Lower leg skin (tissue), 4 donors: Measurements from ENCODE around the gene METTL21A. TPM values are rescaled to one million over a fixed set of nuclear protein-coding genes. Genes with fewer than 3 reads are reported as not detected.
A peak's percentile ranks its signal among the peaks of the same experiment; 100 is the strongest.

Source experiments
- DNase-seq, 2 donors: peaks; one replicate each; pipeline ENCODE4 v3.0.0-alpha.2; 2019; ENCODE audit warnings: low spot score in 2 of 2
- H3K4me3 ChIP-seq: fragments of 200-600 bp; sonication (generic); 2 replicates; pipeline ENCODE4 v1.5.1; 2017; ENCODE audit warnings: mild to moderate bottlenecking, low read depth; ENCODE audit not compliant: poor library complexity, severe bottlenecking
- POLR2A ChIP-seq, 2 donors: fragments of 450-650 bp; IDR thresholded peaks; one replicate each; pipeline ENCODE4 v1.6.1; 2016 to 2017; ENCODE audit warnings: antibody characterized with exemption in 2 of 2, mild to moderate bottlenecking in 1 of 2, moderate library complexity in 1 of 2
- WGBS, 2 donors: methylation state at CpG; one replicate each; pipeline ENCODE4 v1.1.5; 2018; 5-methylcytosine and 5-hydroxymethylcytosine counted together
- intact Hi-C: fragments of 100-400 bp; cut with DNase I; formaldehyde crosslinking; loops from one replicate; pipeline ENCODE4 v1.15.0; 2023; ENCODE audit warnings: low total_unique reads
- total RNA-seq, 4 donors: library from RNA; depleted of rRNA; stranded (reverse); fragments of >200 nt; gene quantifications; one replicate each; pipeline ENCODE4 v1.1.0, GENCODE V29; 2016
- TF ChIP-seq, protein P1 (sequence below), 3 donors: fragments of 450-650 bp; IDR thresholded peaks; one replicate each; pipeline ENCODE4 v1.5.1; 2016; ENCODE audit warnings: antibody characterized with exemption in 3 of 3, mild to moderate bottlenecking in 3 of 3, moderate library complexity in 2 of 3

The METTL21A gene
- total RNA-seq: 10 to 100 TPM in 2 of 4 donors, 1 to 10 TPM in 2; 4.5 to 18.4 (median 10.2) TPM

- no peak for TF ChIP-seq POLR2A (IDR thresholded peaks at IDR 0.05)
- TF ChIP-seq, protein P1, sequence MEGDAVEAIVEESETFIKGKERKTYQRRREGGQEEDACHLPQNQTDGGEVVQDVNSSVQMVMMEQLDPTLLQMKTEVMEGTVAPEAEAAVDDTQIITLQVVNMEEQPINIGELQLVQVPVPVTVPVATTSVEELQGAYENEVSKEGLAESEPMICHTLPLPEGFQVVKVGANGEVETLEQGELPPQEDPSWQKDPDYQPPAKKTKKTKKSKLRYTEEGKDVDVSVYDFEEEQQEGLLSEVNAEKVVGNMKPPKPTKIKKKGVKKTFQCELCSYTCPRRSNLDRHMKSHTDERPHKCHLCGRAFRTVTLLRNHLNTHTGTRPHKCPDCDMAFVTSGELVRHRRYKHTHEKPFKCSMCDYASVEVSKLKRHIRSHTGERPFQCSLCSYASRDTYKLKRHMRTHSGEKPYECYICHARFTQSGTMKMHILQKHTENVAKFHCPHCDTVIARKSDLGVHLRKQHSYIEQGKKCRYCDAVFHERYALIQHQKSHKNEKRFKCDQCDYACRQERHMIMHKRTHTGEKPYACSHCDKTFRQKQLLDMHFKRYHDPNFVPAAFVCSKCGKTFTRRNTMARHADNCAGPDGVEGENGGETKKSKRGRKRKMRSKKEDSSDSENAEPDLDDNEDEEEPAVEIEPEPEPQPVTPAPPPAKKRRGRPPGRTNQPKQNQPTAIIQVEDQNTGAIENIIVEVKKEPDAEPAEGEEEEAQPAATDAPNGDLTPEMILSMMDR (IDR thresholded peaks at IDR 0.05): no peak
- 0 to 1% methylated on average over 40 to 56 of the region's 92 CpGs for WGBS, 2 donors
- intact Hi-C loops: no loop called here
- H3K4me3 ChIP-seq: peak within 1 kb of the TSS; percentile 87
- DNase-seq: peak; percentile 67 to 96
Measured at GRCh38 chr2:207625014-207625907, at the start of gene METTL21A. TSS of gene METTL21A (minus strand) at chr2:207625394. CDS start at chr2:207624375, 1,019 bp downstream.

- no peak overlapping the region for H3K4me3 ChIP-seq
- DNase-seq: peak in 1 of 2 donors; percentile 7
- intact Hi-C loops: no loop called here
- WGBS, 2 donors: 73 to 77% methylated on average over 2 of the region's 2 CpGs
- TF ChIP-seq, protein P1 (IDR thresholded peaks at IDR 0.05): no peak
- TF ChIP-seq POLR2A (IDR thresholded peaks at IDR 0.05): no peak
Measured at GRCh38 chr2:207674826-207675225, 49.6 kb upstream of the METTL21A start.

GRCh38 chr2:207674266-207674774, 49.1 kb upstream of the METTL21A start:
- no peak for TF ChIP-seq POLR2A (IDR thresholded peaks at IDR 0.05)
- TF ChIP-seq, protein P1 (IDR thresholded peaks at IDR 0.05): no peak
- intact Hi-C loops: no loop called here
- DNase-seq: no peak
- H3K4me3 ChIP-seq: no peak overlapping the region

- TF ChIP-seq, protein P1 (IDR thresholded peaks at IDR 0.05): no peak
- no peak for TF ChIP-seq POLR2A (IDR thresholded peaks at IDR 0.05)
- H3K4me3 ChIP-seq: no peak overlapping the region
- intact Hi-C loops: no loop called here
- no peak for DNase-seq
- 84 to 93% methylated on average over 1 to 2 of the region's 2 CpGs for whole genome bisulfite sequencing, 2 donors
Measured at GRCh38 chr2:207673431-207673830, 48.2 kb upstream of the METTL21A start.

- WGBS, 2 donors: 72 to 82% methylated on average over 6 of the region's 6 CpGs
- DNase-seq: no peak
- TF ChIP-seq, protein P1 (IDR thresholded peaks at IDR 0.05): no peak
- no peak for TF ChIP-seq POLR2A (IDR thresholded peaks at IDR 0.05)
- intact Hi-C loops: no loop called here
- no peak overlapping the region for H3K4me3 ChIP-seq
Measured at GRCh38 chr2:207670887-207671286, 45.7 kb upstream of the METTL21A start.
